Psoas muscle (tissue), 8 donors: ENCODE measurements around the gene LCN9. TPM values are rescaled to one million over a fixed set of nuclear protein-coding genes. Genes with fewer than 3 reads are reported as not detected.

Experiments
- ATAC-seq, 4 donors: fragments of 200-7000 bp; cut with Tn5 transposase; one replicate each; pipeline ENCODE4 v1.9.1; 2020; ENCODE audit warnings: moderate library complexity in 3 of 4, mild to moderate bottlenecking in 2 of 4
- DNase-seq, 2 donors: peaks; one replicate each; pipeline ENCODE4 v3.0.0-alpha.2; 2020
- H3K27ac ChIP-seq: fragments of 200-600 bp; one replicate; pipeline ENCODE4 v1.8.0; 2022
- H3K27me3 ChIP-seq, 3 donors: fragments of 200-600 bp in 1 of 3; one replicate each; pipeline versions ENCODE4 v1.6.1 to v1.8.0; 2013 to 2022; ENCODE audit warnings: low read length in 2 of 3, mild to moderate bottlenecking in 2 of 3, moderate library complexity in 1 of 3; ENCODE audit not compliant: insufficient read depth in 3 of 3
- H3K36me3 ChIP-seq, 2 donors: fragments of 200-600 bp in 1 of 2; one replicate each; pipeline versions ENCODE4 v1.6.1 to v1.8.0; 2013 to 2022; ENCODE audit warnings: low read depth in 1 of 2, mild to moderate bottlenecking in 1 of 2, moderate library complexity in 1 of 2; ENCODE audit not compliant: insufficient read depth in 1 of 2
- H3K4me1 ChIP-seq: fragments of 200-600 bp; one replicate; pipeline ENCODE4 v1.8.0; 2022
- H3K4me3 ChIP-seq: fragments of 200-600 bp; one replicate; pipeline ENCODE4 v1.8.0; 2022; ENCODE audit warnings: mild to moderate bottlenecking
- H3K9me3 ChIP-seq: fragments of 200-600 bp; one replicate; pipeline ENCODE4 v1.8.0; 2022
- CTCF ChIP-seq: fragments of 200-600 bp; IDR thresholded peaks from one replicate; pipeline ENCODE4 v1.8.0; 2022; ENCODE audit warnings: antibody characterized with exemption
- WGBS, 3 donors: extraction: QIAGEN DNeasy Blood & Tissue Kit; methylation state at CpG; one replicate each; pipeline versions ENCODE4 v1.1.6 to v1.1.7; 2013; 5-methylcytosine and 5-hydroxymethylcytosine counted together
- intact Hi-C, 2 donors: fragments of 100-400 bp; cut with DNase I; formaldehyde crosslinking; loops; one replicate each; pipeline versions ENCODE4 v1.11.0 to v1.14.2; 2022
- polyA plus RNA-seq, 3 donors: library from polyadenylated mRNA; stranded (reverse); fragments of 200-250 nt; gene quantifications; one replicate each; pipeline ENCODE4 v1.2.3, GENCODE V29; 2013
- total RNA-seq, 4 donors: library from RNA; stranded (reverse); fragmentation: NEBNext Ultra II Directional in 2 of 4; extraction: Animal tissue kit (Norgen Biotek cat#: 25700) in 2 of 4; gene quantifications; one replicate each; pipeline versions ENCODE4 v1.2.1 to v1.2.4, GENCODE V29; 2021 to 2023
- donor health status: healthy with polysubstance abuse.
- donor health status: DM: no; HTN: no; CAD: no; lungs with moderate emphysema.
- donor health status: Bipolar disorder and iron deficiency.
- donor health status: healthy.
- donor health status: DM: yes; HTN: yes; CAD: no.
- donor health status: DM: no; HTN: no; CAD: no.
- donor health status: DM: no; HTN: no; CAD: no.
- donor health status: DM: yes; HTN: yes; CAD: no.

The LCN9 gene
- total and polyA plus RNA-seq, 7 donors = not detected

- peak in 1 of 2 donors; percentile 3 for DNase-seq
- Histone ChIP-seq H3K27ac (no peak overlapping the region), H3K4me3 (no peak overlapping the region), H3K9me3 (no peaks in the 10 kb centered on the region), H3K4me1 (no peaks in the 10 kb centered on the region), H3K36me3 (no peaks in the 10 kb centered on the region), H3K27me3 (peaks cover 0 to 36% (median 7%) of the 10 kb centered on the region in 3 donors)
- ATAC-seq = no peak
- 87 to 91% (median 88%) methylated on average over 9 to 12 of the region's 12 CpGs for WGBS, 3 donors
- intact Hi-C loops = no loop called here
- no peak for TF ChIP-seq CTCF
Observed at GRCh38 chr9:135663857-135664256, 748 bp downstream of the LCN9 start.

GRCh38 chr9:135664266-135664665 lies 1.2 kb downstream of the LCN9 start:
- peak in 1 of 2 donors; percentile 39 for DNase-seq
- Histone ChIP-seq H3K4me3 (no peak overlapping the region), H3K27me3 (peaks cover 0 to 39% (median 5%) of the 10 kb centered on the region in 3 donors), H3K27ac (no peak overlapping the region), H3K9me3 (no peaks in the 10 kb centered on the region), H3K36me3 (no peaks in the 10 kb centered on the region), H3K4me1 (no peaks in the 10 kb centered on the region)
- intact Hi-C loops = no loop called here
- WGBS, 3 donors = 90 to 96% (median 90%) methylated on average over 10 of the region's 10 CpGs
- no peak for ATAC-seq
- TF ChIP-seq CTCF = no peak

DNA sequence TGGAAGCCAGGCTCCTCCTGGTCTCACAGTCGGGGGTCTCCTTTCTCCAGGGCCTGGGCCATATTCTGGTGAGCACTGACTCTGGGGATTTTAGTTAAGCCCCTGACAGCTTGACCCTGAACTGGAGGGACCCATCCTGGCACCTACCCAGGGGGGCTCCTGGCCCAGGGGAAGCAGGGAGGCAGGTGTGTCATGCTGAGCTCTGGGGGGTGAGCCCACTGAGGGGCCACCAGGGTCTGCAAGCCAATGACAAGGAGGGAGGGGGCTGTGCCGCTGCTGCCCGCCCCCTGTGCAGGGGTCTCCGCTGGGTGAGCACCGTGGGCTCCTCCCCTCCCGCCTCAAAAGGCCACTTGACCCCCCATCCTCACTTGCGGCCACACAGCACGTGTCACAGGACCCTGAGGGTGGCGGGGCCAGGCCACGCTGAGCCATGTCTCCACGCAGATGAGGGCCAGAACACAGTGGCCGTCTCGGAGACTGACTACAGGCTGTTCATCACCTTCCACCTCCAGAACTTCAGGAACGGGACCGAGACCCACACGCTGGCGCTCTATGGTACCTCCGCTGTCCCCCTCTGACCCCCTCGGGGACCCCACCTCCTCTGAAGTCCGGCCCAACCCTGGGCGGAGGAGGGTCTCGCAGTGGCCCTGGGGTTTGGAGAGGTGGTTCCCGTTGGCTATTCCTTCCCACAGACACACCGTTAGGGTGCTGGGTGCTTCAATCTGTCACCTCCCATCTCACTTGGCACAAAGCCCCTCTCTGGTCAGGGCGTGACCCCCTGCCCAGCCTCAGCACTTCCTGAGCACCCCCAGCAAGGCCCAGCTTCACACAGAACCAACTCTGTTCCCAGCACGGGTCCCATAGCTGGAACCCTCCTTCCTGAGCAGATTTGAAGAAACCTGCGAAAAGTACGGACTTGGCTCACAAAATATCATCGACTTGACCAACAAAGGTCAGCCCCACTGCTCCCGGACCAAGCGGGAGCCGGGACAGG lies 2.0 kb downstream of the LCN9 start:
- H3K27me3 ChIP-seq = peaks cover 0 to 47% (median 5%) of the 10 kb centered on the region in 3 donors
- H3K36me3 ChIP-seq = no peaks in the 10 kb centered on the region
- H3K4me3 ChIP-seq = no peak overlapping the region
- ATAC-seq (no peak), DNase-seq (peak in 1 of 2 donors; percentile 38)
- H3K4me1 ChIP-seq = no peaks in the 10 kb centered on the region
- H3K9me3 ChIP-seq = no peaks in the 10 kb centered on the region
- TF ChIP-seq CTCF = no peak
- intact Hi-C loops = no loop called here
- WGBS, 3 donors = 83% methylated on average over 32 of the region's 32 CpGs
- H3K27ac ChIP-seq = no peak overlapping the region

- ATAC-seq (no peak), DNase-seq (peak in 1 of 2 donors; percentile 35)
- 78 to 86% (median 80%) methylated on average over 12 of the region's 12 CpGs for WGBS, 3 donors
- Histone ChIP-seq H3K27ac (no peak overlapping the region), H3K4me1 (no peaks in the 10 kb centered on the region), H3K9me3 (no peaks in the 10 kb centered on the region), H3K36me3 (no peaks in the 10 kb centered on the region), H3K4me3 (no peak overlapping the region), H3K27me3 (peaks cover 0 to 53% (median 5%) of the 10 kb centered on the region in 3 donors)
- no peak for TF ChIP-seq CTCF
- intact Hi-C loops = no loop called here
Observed at GRCh38 chr9:135665795-135666189, 2.7 kb downstream of the LCN9 start.
